ENCODE measurements around the gene LIPC.

LIPC gene

GRCh38 chr15:58611731-58612676 is 180.2 kb downstream of the LIPC start:
- no peak for DNase-seq (ENCODE audit: low read depth, low spot score)

- DNase-seq (ENCODE audit: low read depth, low spot score), result no peak
These were observed 184.4 kb downstream of the LIPC start for GRCh38 chr15:58616171-58616570.

All from ELF-1 (cell line).